IPS-18c (cell line): ENCODE results near the gene SLC7A6OS.

Experiments
- H3K4me3 ChIP-seq: 2 replicates; pipeline ENCODE4 v1.7.0; 2013; ENCODE audit warnings: low read depth, mild to moderate bottlenecking, low read length, moderate library complexity; ENCODE audit not compliant: insufficient read depth
- H3K9me3 ChIP-seq: one replicate; pipeline ENCODE4 v1.6.1; 2013; ENCODE audit warnings: mild to moderate bottlenecking, low read length, moderate library complexity; ENCODE audit not compliant: control insufficient read depth, insufficient read depth

Gene SLC7A6OS

GRCh38 chr16:68346892-68347480, 36.2 kb upstream of the SLC7A6OS start:
- Histone ChIP-seq H3K9me3 (no peaks in the 10 kb centered on the region), H3K4me3 (no peak overlapping the region)

DNA sequence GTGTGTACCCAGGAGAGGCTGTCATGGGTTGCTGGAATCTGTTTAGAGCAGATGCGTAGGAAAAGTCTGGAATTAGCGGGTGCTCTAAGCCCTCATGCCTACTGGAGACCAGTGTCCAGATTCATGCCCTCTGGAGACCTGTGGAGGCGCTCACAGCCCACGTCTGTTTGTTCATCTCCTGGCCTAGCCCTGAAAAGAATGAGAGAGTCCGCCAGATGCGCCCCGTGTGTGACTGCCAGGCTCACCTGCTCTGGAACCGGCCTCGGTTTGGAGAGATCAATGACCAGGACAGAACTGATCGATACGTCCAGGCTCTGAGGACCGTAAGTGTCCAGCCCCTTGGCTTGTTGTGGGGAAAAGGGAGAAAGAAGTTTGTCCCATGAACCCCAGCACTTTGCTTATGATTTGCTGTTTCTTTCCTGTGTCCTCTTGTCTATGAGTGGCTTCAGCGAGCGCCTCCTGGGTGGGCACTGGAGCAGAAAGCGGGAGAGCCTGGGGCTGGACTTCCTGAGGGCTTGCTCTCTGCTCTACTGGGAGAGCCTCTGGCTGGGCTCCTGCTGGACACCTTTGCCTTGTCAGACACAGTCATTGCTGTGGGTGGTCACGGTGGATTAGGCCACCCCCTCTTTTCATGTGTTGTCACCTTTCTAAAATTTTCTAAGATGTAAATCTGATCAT, 35.4 kb upstream of the SLC7A6OS start:
- Histone ChIP-seq H3K4me3 (no peak overlapping the region), H3K9me3 (no peaks in the 10 kb centered on the region)

- H3K4me3 ChIP-seq = no peak overlapping the region
- no peaks in the 10 kb centered on the region for H3K9me3 ChIP-seq
These were observed 34.6 kb upstream of the SLC7A6OS start for GRCh38 chr16:68345351-68345810.

GRCh38 chr16:68344252-68344651, 33.5 kb upstream of the SLC7A6OS start:
- Histone ChIP-seq H3K4me3 (no peak overlapping the region), H3K9me3 (no peaks in the 10 kb centered on the region)

DNA sequence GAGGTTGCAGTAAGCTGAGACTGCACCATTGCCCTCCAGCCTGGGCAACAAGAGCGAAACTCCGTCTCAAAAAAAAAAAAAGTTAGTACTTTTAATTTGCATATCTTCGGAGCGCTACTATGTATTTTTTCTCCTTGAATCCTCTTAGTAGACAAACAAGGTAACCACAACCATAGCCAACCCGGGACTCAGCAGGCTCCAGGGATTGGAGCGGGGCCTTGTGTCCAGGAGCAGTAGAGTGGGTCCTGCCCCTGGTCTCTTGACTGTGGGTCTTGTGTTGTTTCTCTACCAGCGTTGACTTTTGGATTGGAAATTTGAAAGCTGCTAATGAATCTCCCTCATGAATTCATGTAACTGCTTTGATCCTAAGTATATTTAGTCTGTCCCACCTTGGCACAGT, 32.4 kb upstream of the SLC7A6OS start:
- H3K9me3 ChIP-seq = no peaks in the 10 kb centered on the region
- H3K4me3 ChIP-seq = no peak overlapping the region

DNA sequence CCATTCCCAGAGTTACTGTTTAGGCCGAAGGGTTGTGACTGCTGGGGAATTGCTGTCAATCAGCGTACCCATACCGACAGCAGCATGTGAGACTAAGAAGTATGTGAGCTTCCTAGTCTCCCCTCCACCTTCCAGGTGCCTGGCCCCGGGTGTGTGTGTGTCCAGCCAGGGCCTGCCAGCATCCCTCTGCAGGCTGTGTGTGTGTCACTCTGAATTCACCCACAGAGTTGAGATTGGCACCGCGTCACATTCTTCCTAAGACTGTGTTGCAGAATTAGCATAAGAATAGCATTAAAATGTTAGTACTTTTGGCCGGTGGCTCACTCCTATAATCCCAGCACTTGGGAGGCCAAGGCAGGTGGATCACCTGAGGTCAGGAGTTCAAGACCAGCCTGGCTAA, 31.9 kb upstream of the SLC7A6OS start:
- Histone ChIP-seq H3K4me3 (no peak overlapping the region), H3K9me3 (no peaks in the 10 kb centered on the region)

GRCh38 chr16:68339214-68339613, 28.5 kb upstream of the SLC7A6OS start:
- Histone ChIP-seq H3K9me3 (no peaks in the 10 kb centered on the region), H3K4me3 (no peak overlapping the region)

GRCh38 chr16:68338326-68339119, 27.8 kb upstream of the SLC7A6OS start:
- H3K4me3 ChIP-seq = no peak overlapping the region
- H3K9me3 ChIP-seq = no peaks in the 10 kb centered on the region

DNA sequence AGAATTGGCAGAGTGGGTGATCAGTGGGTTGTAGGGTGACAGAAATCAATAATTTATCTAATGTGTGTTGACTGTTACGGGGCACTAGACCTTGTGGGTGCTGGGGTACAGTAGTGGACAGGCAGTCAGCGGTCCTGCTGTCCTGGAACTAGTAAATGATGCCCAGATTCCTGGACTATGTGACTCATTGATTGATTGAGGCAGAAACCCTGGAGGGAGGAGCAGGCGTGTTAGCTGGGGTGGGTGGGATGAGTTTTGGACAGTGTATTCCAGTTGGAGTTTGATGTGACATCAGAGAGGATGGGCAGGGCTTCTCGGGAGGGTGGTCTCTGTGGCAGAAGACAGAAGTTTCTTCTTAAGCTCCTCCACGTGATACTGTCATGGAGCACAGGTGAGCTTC, 24.4 kb upstream of the SLC7A6OS start:
- Histone ChIP-seq H3K4me3 (no peak overlapping the region), H3K9me3 (no peaks in the 10 kb centered on the region)

GRCh38 chr16:68332411-68333121, 21.8 kb upstream of the SLC7A6OS start:
- no peak overlapping the region for H3K4me3 ChIP-seq
- no peaks in the 10 kb centered on the region for H3K9me3 ChIP-seq

DNA sequence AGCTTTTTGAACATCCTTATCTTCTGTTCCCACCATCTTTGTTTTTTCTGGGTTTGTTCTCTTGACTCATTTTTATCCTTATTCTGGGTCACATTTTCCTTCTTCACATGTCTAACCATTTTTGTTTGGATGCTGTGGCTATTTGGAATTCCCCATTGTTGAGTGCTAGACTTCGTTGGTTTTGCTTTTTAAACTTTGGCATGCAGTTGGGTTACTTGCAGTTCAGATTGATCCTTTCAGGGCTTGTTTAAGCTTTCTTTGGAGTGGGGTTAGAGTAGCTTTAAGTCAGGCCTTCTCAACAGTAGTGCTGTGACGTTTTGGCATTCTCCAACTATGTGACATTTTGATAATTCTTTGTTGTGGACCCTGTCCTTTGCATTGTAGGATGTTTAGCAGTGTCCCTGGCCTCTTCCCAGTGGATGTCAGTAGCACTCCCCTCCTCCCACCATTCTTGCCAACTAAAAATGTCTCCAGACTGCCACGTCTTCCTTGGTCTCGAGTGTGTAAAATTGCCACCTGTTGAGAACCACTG, 21.2 kb upstream of the SLC7A6OS start:
- Histone ChIP-seq H3K4me3 (no peak overlapping the region), H3K9me3 (no peaks in the 10 kb centered on the region)

- H3K9me3 ChIP-seq = no peaks in the 10 kb centered on the region
- H3K4me3 ChIP-seq = no peak overlapping the region
These were observed 18.2 kb upstream of the SLC7A6OS start for GRCh38 chr16:68328860-68329390.

GRCh38 chr16:68328151-68328859, 17.6 kb upstream of the SLC7A6OS start:
- no peaks in the 10 kb centered on the region for H3K9me3 ChIP-seq
- H3K4me3 ChIP-seq = no peak overlapping the region

GRCh38 chr16:68324780-68325357, 14.1 kb upstream of the SLC7A6OS start:
- Histone ChIP-seq H3K4me3 (no peak overlapping the region), H3K9me3 (no peaks in the 10 kb centered on the region)

- H3K9me3 ChIP-seq = no peaks in the 10 kb centered on the region
- no peak overlapping the region for H3K4me3 ChIP-seq
These were observed 13.6 kb upstream of the SLC7A6OS start for GRCh38 chr16:68324336-68324735.

DNA sequence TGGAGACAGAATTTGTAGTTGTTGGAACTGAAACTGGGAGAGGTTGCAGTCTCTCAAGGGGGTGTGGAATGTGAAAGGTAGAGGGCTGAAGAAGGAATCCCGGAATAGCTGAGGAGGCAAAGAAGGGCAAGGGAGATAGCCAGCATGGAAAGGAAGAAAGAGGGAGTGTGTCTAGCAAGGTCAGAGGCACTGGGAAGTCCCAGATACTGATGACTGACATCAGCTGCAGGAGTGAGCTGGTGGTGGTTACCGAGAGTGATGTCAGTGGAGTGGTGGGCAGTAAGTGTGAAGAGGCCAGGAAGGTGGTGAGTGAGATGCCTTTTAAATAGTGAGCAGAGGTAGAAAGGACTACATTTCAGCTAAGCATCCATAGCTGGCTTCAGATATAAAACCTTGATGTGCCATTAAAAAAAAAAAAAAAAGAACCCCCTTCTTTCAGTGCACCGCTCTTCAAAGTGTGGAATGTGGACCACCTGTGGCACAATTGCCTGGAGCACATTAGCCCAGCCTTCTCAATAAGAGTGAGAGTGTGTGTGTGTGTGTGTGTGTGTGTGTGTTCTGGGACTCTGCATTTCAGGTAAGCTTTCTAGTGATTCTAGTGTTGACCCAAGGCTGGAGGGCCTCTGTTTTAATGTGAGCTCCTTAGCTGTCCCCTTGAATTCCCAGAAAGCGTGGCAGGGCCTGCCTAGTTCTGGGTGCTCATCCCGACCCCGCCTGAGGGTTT, 8.6 kb upstream of the SLC7A6OS start:
- Histone ChIP-seq H3K4me3 (no peak overlapping the region), H3K9me3 (no peaks in the 10 kb centered on the region)
